Hepatocyte (in vitro differentiated cells): Measurements from ENCODE around the gene CNBD2. TPM values are rescaled to one million over a fixed set of nuclear protein-coding genes. Genes with fewer than 3 reads are reported as not detected.
A peak's percentile ranks its signal among the peaks of the same experiment; 100 is the strongest.
"Not testable (repeated sequence)": the region's sequence is repeated elsewhere in the genome, so short reads cannot be mapped to it uniquely, and the experiment has no call there.

Experiments
- DNase-seq: peaks from one replicate; pipeline ENCODE4 v3.0.0-alpha.2; 2016; ENCODE audit warnings: low spot score
- H2AFZ ChIP-seq: fragments of 200-600 bp; sonication (generic); 2 replicates; pipeline ENCODE4 v1.6.0; 2016; ENCODE audit warnings: antibody characterized with exemption, mild to moderate bottlenecking
- H3K27ac ChIP-seq: fragments of 200-600 bp; sonication (generic); 2 replicates; pipeline ENCODE4 v1.5.1; 2016; ENCODE audit warnings: mild to moderate bottlenecking
- H3K27me3 ChIP-seq: fragments of 200-600 bp; sonication (generic); 2 replicates; pipeline ENCODE4 v1.6.1; 2016
- H3K36me3 ChIP-seq: fragments of 200-600 bp; sonication (generic); replicated peaks from 2 replicates; pipeline ENCODE4 v1.5.1; 2016; ENCODE audit warnings: low read depth; ENCODE audit not compliant: insufficient read depth
- H3K4me1 ChIP-seq: fragments of 200-600 bp; sonication (generic); 2 replicates; pipeline ENCODE4 v1.5.1; 2016; ENCODE audit warnings: mild to moderate bottlenecking, moderate library complexity; ENCODE audit not compliant: insufficient read depth
- H3K4me2 ChIP-seq: fragments of 200-600 bp; sonication (generic); 2 replicates; pipeline ENCODE4 v1.6.0; 2016
- H3K4me3 ChIP-seq: fragments of 200-600 bp; sonication (generic); 2 replicates; pipeline ENCODE4 v1.5.1; 2016; ENCODE audit warnings: mild to moderate bottlenecking
- H3K79me2 ChIP-seq: fragments of 200-600 bp; sonication (generic); 2 replicates; pipeline ENCODE4 v1.6.0; 2017; ENCODE audit warnings: mild to moderate bottlenecking
- H3K9me2 ChIP-seq: fragments of 200-600 bp; sonication (generic); replicated peaks from 2 replicates; pipeline ENCODE4 v1.6.0; 2017; ENCODE audit warnings: mild to moderate bottlenecking; ENCODE audit not compliant: insufficient read depth
- H3K9me3 ChIP-seq: fragments of 200-600 bp; sonication (generic); 2 replicates; pipeline ENCODE4 v1.5.1; 2016; ENCODE audit warnings: low read depth, mild to moderate bottlenecking
- H4K20me1 ChIP-seq: fragments of 200-600 bp; sonication (generic); 2 replicates; pipeline ENCODE4 v1.6.0; 2016; ENCODE audit warnings: mild to moderate bottlenecking; ENCODE audit not compliant: insufficient read depth, poor library complexity, severe bottlenecking
- EZH2 ChIP-seq: fragments of 200-600 bp; sonication (generic); IDR thresholded peaks from 2 replicates; pipeline ENCODE4 v1.6.1; 2016; ENCODE audit warnings: antibody characterized with exemption, mild to moderate bottlenecking, borderline replicate concordance
- EZH2phosphoT487 ChIP-seq: fragments of 200-600 bp; sonication (generic); IDR thresholded peaks from one replicate; pipeline ENCODE4 v1.6.1; 2018; ENCODE audit warnings: antibody characterized with exemption, mild to moderate bottlenecking, low read depth, moderate library complexity; ENCODE audit not compliant: unreplicated experiment, severe bottlenecking
- WGBS: methylation state at CpG from one replicate; pipeline ENCODE4 v1.1.6; 2016; ENCODE audit warnings: low lambda C conversion rate; ENCODE audit errors: missing lambda C conversion rate; 5-methylcytosine and 5-hydroxymethylcytosine counted together
- polyA plus RNA-seq: library from polyadenylated mRNA; unstranded; fragments of >200 nt; fragmentation: Nextera tagmentation; extraction: Ambion mirVana; gene quantifications from 2 replicates; pipeline ENCODE4 v1.2.1, GENCODE V29; 2016
- total RNA-seq: library from RNA; depleted of rRNA; stranded (reverse); fragments of >200 nt; gene quantifications from 2 replicates; pipeline ENCODE4 v1.2.3, GENCODE V29; 2014
- TF ChIP-seq, protein P1 (sequence below): fragments of 200-600 bp; sonication (generic); IDR thresholded peaks from 2 replicates; pipeline ENCODE4 v1.5.1; 2016; ENCODE audit warnings: antibody characterized with exemption, mild to moderate bottlenecking; ENCODE audit not compliant: poor library complexity

Gene CNBD2
- total and polyA plus RNA-seq, 2 experiments from 2014 or later, result 4.7 TPM; not detected in 1

DNA sequence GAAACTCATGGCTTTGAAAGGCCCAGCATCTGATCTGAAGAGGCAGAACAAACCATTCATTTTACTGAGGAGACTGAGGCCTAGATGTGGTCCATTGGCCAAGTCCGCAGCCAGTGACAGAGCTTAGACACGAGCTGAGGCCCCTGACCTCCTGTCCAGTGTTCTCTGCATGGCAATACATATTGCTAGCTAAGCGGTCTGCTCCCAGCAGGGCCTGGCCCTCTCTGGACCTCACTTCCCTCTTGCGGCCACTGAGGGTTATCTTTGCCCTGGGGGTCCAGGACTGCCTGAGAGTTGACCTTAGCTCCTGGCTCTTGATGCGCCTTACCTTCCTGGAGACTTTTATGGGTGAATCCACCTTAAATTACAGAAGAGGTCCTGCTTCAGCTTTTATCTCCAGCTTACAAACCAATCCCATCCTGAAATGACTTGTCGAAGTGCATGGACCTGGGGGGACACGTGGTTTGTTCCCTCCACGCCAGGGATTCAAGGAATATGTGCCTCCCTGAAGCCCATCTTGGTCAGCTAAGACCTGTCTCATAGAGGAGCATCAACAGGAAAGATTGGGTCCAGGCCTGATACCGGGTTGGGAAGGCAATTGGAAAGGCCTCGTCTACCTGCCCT is 75.6 kb downstream of the CNBD2 start:
- H4K20me1 ChIP-seq, result peaks cover 52% of the 10 kb centered on the region
- no peaks in the 10 kb centered on the region for H3K27me3 ChIP-seq
- no peak overlapping the region for H3K4me3 ChIP-seq
- H3K9me2 ChIP-seq, result no peaks in the 10 kb centered on the region
- H3K9me3 ChIP-seq, result no peaks in the 10 kb centered on the region
- WGBS, result 90% methylated on average over 10 of the region's 10 CpGs
- H3K79me2 ChIP-seq, result peaks cover 65% of the 10 kb centered on the region
- TF ChIP-seq EZH2 (no peak), EZH2phosphoT487 (no peak)
- TF ChIP-seq, protein P1, sequence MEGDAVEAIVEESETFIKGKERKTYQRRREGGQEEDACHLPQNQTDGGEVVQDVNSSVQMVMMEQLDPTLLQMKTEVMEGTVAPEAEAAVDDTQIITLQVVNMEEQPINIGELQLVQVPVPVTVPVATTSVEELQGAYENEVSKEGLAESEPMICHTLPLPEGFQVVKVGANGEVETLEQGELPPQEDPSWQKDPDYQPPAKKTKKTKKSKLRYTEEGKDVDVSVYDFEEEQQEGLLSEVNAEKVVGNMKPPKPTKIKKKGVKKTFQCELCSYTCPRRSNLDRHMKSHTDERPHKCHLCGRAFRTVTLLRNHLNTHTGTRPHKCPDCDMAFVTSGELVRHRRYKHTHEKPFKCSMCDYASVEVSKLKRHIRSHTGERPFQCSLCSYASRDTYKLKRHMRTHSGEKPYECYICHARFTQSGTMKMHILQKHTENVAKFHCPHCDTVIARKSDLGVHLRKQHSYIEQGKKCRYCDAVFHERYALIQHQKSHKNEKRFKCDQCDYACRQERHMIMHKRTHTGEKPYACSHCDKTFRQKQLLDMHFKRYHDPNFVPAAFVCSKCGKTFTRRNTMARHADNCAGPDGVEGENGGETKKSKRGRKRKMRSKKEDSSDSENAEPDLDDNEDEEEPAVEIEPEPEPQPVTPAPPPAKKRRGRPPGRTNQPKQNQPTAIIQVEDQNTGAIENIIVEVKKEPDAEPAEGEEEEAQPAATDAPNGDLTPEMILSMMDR, result no peak
- no peak overlapping the region for H2AFZ ChIP-seq
- H3K4me2 ChIP-seq, result no peak overlapping the region
- no peak overlapping the region for H3K27ac ChIP-seq
- H3K4me1 ChIP-seq, result no peaks in the 10 kb centered on the region
- DNase-seq, result no peak
- no peaks in the 10 kb centered on the region for H3K36me3 ChIP-seq

DNA sequence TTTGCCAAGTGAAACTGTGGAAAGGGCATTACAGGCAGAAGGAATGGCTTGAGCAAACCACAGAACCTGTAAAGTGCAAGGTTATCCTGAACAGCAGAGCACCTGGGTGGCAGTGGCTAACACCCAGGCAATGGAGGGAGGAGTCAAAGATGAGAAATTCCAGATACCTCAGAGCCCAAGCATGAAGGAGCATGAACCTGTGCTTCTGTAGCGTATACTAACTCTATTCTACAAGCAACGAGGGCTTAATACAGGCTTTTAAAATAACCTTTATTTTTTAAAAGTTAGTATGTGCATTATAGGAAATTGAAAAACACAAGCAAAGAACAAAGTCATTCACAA is 77.0 kb downstream of the CNBD2 start:
- no peak overlapping the region for H3K4me3 ChIP-seq
- WGBS, result 79% methylated on average over 2 of the region's 2 CpGs
- no peaks in the 10 kb centered on the region for H3K9me2 ChIP-seq
- TF ChIP-seq EZH2phosphoT487 (no peak), EZH2 (no peak)
- TF ChIP-seq, protein P1, result no peak
- H3K27ac ChIP-seq, result no peak overlapping the region
- H2AFZ ChIP-seq, result no peak overlapping the region
- H3K27me3 ChIP-seq, result no peaks in the 10 kb centered on the region
- peak overlapping the region; percentile 17 for H3K4me2 ChIP-seq
- DNase-seq, result no peak
- peaks cover 75% of the 10 kb centered on the region for H3K79me2 ChIP-seq
- H3K36me3 ChIP-seq, result no peaks in the 10 kb centered on the region
- no peaks in the 10 kb centered on the region for H3K9me3 ChIP-seq
- H4K20me1 ChIP-seq, result peaks cover 56% of the 10 kb centered on the region
- H3K4me1 ChIP-seq, result no peaks in the 10 kb centered on the region

DNA sequence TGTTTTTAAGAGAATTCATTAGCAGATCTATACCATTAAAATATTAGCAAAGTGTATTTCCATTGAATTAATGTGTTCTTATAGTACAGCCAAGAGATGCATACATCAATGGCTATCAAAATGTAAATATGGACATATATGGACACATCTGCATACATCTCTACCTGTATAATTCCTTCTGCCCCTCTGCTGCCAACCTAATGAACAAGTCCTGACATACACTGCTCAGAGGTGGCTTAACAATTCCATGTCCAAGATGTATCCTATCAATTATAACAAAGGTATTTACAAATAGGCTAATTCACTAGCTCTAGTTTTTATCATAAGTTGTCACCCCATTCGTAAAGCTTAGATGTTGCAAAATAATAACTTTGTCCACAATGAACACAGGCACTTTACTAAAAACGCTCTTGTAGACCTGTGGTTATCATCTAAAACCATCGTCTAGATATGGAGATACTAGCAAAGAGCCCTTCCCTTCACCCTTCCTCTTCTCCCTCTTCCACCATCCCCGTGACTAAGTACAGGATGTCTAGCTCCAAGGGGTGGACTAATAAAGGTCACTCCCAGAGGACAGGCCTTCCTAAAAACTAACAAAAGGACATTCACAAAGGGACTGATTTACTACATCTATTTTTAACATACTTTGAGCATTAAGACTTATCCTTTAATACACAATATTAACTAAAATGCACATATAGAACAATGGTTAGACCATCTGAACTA is 77.8 kb downstream of the CNBD2 start:
- not testable (repeated sequence) for H2AFZ ChIP-seq, H3K36me3 ChIP-seq, H3K4me1 ChIP-seq, H3K27ac ChIP-seq, H3K27me3 ChIP-seq, H3K4me3 ChIP-seq, DNase-seq, H3K9me2 ChIP-seq, H3K9me3 ChIP-seq
- peaks cover 56% of the 10 kb centered on the region for H4K20me1 ChIP-seq
- 80% methylated on average over 4 of the region's 4 CpGs for WGBS
- H3K4me2 ChIP-seq, result peak overlapping the region; percentile 77
- peaks cover 79% of the 10 kb centered on the region for H3K79me2 ChIP-seq

DNA sequence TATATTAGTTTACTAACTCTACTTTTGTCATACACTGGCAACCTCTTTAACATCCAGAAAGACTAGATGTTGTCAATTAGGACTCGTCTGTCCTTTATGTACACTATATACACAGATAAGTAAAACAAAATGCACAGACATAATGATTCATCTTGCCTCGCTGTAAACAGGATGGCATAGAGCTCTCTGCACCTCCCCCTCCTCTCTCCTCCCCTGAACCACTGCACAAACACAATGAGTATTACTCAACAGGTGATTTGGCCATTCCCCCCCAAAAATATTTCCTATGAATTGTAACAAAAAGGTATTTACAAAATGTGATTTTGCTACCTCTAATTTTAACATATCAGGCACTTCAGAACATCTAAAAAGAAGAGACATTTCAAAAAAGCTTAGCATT is 81.0 kb downstream of the CNBD2 start:
- Histone ChIP-seq H4K20me1 (peaks cover 50% of the 10 kb centered on the region), H3K4me3 (peak overlapping the region; percentile 47), H3K4me2 (peak overlapping the region; percentile 77), H3K79me2 (peaks cover 61% of the 10 kb centered on the region)
- not testable (repeated sequence) for H3K27me3 ChIP-seq, H3K9me2 ChIP-seq, H3K4me1 ChIP-seq, H3K9me3 ChIP-seq, H3K36me3 ChIP-seq, H2AFZ ChIP-seq, DNase-seq, H3K27ac ChIP-seq
- WGBS, result 7% methylated on average over 2 of the region's 2 CpGs
